ENCODE measurements around the gene CDHR1.

CDHR1 gene

DNA sequence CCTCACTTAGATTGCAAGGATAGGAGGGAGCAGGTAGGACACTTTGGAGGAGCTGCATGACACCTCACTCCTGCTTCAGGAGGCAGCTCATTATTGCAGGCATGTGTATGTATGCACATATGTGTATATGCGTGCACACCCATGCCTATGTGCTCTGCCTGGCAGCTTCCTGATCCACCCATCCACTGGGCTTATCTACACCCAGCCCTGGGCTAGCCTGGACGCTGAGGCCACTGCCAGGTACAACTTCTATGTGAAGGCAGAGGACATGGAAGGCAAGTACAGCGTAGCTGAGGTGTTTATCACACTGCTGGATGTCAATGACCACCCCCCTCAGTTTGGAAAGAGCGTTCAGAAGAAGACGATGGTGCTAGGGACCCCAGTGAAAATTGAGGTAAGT, 17.7 kb downstream of the CDHR1 start:
- H3K27ac ChIP-seq, result no peak overlapping the region
- TF ChIP-seq, protein P1, sequence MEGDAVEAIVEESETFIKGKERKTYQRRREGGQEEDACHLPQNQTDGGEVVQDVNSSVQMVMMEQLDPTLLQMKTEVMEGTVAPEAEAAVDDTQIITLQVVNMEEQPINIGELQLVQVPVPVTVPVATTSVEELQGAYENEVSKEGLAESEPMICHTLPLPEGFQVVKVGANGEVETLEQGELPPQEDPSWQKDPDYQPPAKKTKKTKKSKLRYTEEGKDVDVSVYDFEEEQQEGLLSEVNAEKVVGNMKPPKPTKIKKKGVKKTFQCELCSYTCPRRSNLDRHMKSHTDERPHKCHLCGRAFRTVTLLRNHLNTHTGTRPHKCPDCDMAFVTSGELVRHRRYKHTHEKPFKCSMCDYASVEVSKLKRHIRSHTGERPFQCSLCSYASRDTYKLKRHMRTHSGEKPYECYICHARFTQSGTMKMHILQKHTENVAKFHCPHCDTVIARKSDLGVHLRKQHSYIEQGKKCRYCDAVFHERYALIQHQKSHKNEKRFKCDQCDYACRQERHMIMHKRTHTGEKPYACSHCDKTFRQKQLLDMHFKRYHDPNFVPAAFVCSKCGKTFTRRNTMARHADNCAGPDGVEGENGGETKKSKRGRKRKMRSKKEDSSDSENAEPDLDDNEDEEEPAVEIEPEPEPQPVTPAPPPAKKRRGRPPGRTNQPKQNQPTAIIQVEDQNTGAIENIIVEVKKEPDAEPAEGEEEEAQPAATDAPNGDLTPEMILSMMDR (conservative IDR thresholded peaks at IDR 0.05), result no peak

DNA sequence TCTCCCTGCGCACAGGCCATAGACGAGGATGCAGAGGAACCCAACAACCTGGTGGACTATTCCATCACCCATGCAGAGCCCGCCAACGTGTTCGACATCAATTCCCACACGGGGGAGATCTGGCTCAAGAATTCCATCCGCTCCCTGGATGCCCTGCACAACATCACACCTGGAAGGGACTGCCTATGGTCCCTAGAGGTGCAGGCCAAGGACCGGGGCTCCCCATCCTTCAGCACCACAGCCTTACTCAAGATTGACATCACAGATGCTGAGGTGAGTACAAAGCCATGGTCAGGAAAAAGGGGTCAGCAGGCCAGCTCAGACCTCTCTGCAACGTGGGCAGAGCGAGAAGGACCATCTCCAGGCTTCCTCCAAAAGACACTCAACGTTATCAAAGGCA, 18.7 kb downstream of the CDHR1 start:
- TF ChIP-seq, protein P1 (conservative IDR thresholded peaks at IDR 0.05), result no peak
- no peak overlapping the region for H3K27ac ChIP-seq

DNA sequence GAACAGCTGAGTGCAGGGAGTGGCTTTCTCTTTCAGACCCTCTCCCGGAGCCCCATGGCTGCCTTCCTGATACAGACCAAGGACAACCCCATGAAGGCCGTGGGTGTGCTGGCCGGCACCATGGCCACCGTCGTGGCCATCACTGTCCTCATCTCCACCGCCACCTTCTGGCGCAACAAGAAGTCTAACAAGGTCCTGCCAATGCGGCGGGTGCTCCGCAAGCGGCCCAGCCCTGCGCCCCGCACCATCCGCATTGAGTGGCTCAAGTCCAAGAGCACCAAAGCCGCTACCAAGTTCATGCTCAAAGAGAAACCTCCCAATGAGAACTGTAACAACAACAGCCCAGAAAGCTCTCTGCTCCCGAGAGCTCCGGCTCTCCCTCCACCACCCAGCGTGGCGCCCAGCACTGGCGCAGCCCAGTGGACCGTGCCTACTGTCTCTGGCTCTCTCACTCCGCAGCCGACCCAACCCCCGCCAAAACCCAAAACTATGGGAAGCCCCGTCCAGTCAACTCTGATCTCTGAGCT, 19.8 kb downstream of the CDHR1 start:
- TF ChIP-seq, protein P1 (conservative IDR thresholded peaks at IDR 0.05), result no peak
- H3K27ac ChIP-seq, result no peak overlapping the region

DNA sequence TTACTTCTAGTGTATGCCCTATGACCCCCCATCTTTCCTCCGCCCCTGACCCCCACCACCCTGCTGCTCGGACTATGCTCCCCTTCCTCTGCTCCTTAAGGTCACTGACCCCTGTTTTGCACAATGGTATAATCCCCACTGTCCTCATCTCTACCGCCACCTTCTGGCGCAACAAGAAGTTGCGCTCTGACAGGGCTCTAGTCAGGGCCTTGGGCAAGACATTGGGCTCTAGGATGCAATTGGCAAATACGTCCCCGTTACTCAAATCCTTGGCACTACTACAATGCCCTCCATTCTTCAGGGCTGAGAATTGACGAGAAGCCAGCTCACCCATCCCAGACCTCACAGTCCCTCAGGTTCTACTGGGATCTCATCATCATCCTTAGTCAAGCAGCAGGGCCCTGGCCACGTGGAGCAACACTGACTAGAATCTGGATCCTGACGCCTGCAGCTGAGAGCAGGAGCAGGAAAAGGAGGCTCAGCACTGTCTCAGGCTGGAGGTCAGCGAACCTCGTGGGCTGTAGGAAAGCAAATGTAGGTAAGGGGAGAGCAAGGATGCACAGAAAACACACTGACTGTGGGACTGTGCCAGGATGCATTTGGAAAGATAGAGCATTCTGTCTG, 20.4 kb downstream of the CDHR1 start:
- no peak overlapping the region for H3K27ac ChIP-seq
- TF ChIP-seq, protein P1 (conservative IDR thresholded peaks at IDR 0.05), result 0 out of 2 replicates have a peak, but pooled peaks have one; percentile 11

DNA sequence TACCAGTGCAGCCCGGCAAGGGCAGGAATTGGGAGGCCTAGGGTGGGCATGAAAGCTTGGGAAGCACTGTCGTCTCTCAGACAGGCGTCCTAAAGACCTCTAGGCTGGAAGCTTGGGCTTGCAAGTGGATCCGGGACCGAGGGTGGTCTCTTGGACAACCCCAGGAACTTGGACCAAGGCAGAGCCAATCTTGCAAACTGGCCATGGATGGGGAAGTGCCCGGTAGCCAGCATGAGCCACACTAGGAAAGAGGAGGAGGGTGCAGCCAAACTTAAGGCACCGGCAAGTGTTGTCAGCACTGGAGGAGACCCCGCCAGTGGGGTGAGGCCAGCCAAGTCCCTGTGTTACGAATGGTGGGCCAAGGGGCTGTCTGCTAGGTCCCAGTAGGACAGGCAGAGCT, 22.5 kb downstream of the CDHR1 start:
- TF ChIP-seq, protein P1 (conservative IDR thresholded peaks at IDR 0.05), result no peak
- H3K27ac ChIP-seq, result no peak overlapping the region

DNA sequence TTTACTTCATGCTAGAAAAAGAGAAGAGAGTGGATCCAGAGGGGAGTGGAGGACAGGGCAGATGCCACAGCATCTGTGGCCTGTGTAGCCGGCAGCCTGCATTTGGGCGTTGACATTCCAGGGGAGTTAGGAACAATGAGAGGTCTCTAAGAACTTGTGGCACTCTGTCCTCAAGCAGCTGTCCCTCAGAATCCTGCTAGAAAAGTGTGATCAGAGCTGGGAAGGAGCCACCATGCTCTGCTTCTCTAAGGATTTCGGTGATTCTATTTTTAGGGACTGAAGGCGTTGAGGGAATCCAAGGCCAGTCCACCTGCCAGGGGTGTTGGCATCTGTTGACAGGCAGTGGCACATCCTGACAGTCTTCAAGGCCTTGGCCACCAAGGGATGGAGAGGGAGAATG, 23.4 kb downstream of the CDHR1 start:
- no peak overlapping the region for H3K27ac ChIP-seq
- TF ChIP-seq, protein P1 (conservative IDR thresholded peaks at IDR 0.05), result no peak

DNA sequence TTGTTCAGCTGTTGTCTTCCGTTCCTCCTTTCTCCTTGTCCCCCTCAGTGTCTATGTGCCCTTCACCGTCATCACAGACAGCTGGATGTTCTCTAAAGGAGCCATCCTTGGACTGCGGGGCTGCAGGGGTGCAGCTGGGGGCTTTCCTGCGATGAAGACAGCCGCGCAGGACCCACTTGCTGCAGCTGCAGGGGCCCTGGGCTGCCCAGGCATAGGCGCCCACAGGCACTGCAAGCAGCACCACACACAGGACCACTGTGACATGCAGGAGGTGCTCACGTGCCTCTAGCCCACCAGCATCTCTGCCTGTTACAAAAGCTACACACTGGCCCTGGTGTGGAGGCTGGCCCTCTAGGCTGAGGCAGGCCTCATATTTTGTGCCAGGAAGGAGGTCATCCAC, 27.6 kb downstream of the CDHR1 start:
- TF ChIP-seq, protein P1 (conservative IDR thresholded peaks at IDR 0.05), result no peak

More for the DNA sequence above, 27.6 kb downstream of the CDHR1 start:
- H3K27ac ChIP-seq, result no peak overlapping the region

All from VCaP (cell line).